Measurements from ENCODE around the gene TMEM181. TPM values are rescaled to one million over a fixed set of nuclear protein-coding genes. Genes with fewer than 3 reads are reported as not detected.
A peak's percentile ranks its signal among the peaks of the same experiment; 100 is the strongest.

TMEM181 gene
- total and polyA plus RNA-seq, 9 donors, result 7.3 to 21.9 (median 12.7) TPM

- no peak overlapping the region for H3K27ac ChIP-seq
- no peaks in the 10 kb centered on the region for H3K27me3 ChIP-seq
- no peak overlapping the region for H3K4me3 ChIP-seq
- 87 to 89% (median 88%) methylated on average over 8 of the region's 8 CpGs for WGBS, 3 donors
- no peaks in the 10 kb centered on the region for H3K9me3 ChIP-seq
- intact Hi-C loops (cut with DNase I), result no loop called here
- DNase-seq, result peak in 1 of 5 donors; percentile 3
- H3K36me3 ChIP-seq, result no peaks in the 10 kb centered on the region
- TF ChIP-seq CTCF (IDR thresholded peaks at IDR 0.05), result no peak
- TF ChIP-seq EP300 (IDR thresholded peaks at IDR 0.05), result no peak
- no peak for TF ChIP-seq POLR2A (IDR thresholded peaks at IDR 0.05)
- H3K4me1 ChIP-seq (ENCODE audit: insufficient read depth), result peaks cover 11% of the 10 kb centered on the region
Observed at GRCh38 chr6:158636778-158637177, 76.9 kb downstream of the TMEM181 start.

DNA sequence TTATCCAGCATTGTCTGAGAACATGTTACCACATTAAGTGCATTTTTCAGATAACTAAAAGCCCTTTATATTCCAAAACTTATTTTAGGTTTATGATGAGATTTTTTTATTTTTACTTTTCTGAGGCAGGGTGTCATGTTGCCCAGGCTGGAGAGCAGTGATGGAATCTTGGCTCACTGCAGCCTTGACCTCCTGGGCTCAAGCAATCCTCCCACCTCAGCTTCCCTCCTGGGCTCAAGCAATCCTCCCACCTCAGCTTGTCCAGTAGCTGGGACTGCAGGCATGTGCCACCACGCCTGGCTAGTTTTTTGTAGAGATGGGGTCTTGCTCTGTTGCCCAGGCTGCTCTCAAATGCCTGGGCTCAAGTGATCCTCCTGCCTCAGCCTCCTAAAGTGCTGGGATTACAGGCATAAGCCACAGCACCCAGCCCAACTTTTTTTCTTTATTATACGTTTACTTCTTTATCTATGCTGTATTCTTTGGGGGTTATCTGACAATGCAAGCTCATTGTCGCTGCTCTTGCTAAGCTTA, 78.5 kb downstream of the TMEM181 start:
- peaks cover 12% of the 10 kb centered on the region for H3K4me1 ChIP-seq (ENCODE audit: insufficient read depth)
- no peaks in the 10 kb centered on the region for H3K27me3 ChIP-seq
- DNase-seq, result peak in 1 of 5 donors; percentile 21
- no peak overlapping the region for H3K27ac ChIP-seq
- intact Hi-C loops (cut with DNase I), result no loop called here
- TF ChIP-seq POLR2A (IDR thresholded peaks at IDR 0.05), result no peak
- TF ChIP-seq EP300 (IDR thresholded peaks at IDR 0.05), result no peak
- no peak for TF ChIP-seq CTCF (IDR thresholded peaks at IDR 0.05)
- H3K36me3 ChIP-seq, result no peaks in the 10 kb centered on the region
- no peaks in the 10 kb centered on the region for H3K9me3 ChIP-seq
- H3K4me3 ChIP-seq, result no peak overlapping the region
- WGBS, 3 donors, result 26 to 59% (median 33%) methylated on average over 3 of the region's 3 CpGs

- peak in 1 of 5 donors; percentile 11 for DNase-seq
- Histone ChIP-seq H3K4me3 (no peak overlapping the region), H3K36me3 (no peaks in the 10 kb centered on the region), H3K4me1 (ENCODE audit: insufficient read depth) (peaks cover 14% of the 10 kb centered on the region), H3K27me3 (no peaks in the 10 kb centered on the region), H3K27ac (no peak overlapping the region), H3K9me3 (no peaks in the 10 kb centered on the region)
- intact Hi-C loops (cut with DNase I), result no loop called here
- TF ChIP-seq EP300 (IDR thresholded peaks at IDR 0.05), result no peak
- TF ChIP-seq CTCF (IDR thresholded peaks at IDR 0.05), result no peak
- TF ChIP-seq POLR2A (IDR thresholded peaks at IDR 0.05), result no peak
- WGBS, 3 donors, result 81 to 83% (median 81%) methylated on average over 5 of the region's 5 CpGs
Observed at GRCh38 chr6:158639056-158639455, 79.2 kb downstream of the TMEM181 start.

GRCh38 chr6:158640519-158640918, 80.6 kb downstream of the TMEM181 start:
- intact Hi-C loops (cut with DNase I), result no loop called here
- TF ChIP-seq POLR2A (IDR thresholded peaks at IDR 0.05), result no peak
- no peak for TF ChIP-seq EP300 (IDR thresholded peaks at IDR 0.05)
- no peaks in the 10 kb centered on the region for H3K9me3 ChIP-seq
- 80 to 87% (median 81%) methylated on average over 2 of the region's 2 CpGs for WGBS, 3 donors
- no peaks in the 10 kb centered on the region for H3K27me3 ChIP-seq
- DNase-seq, result peak in 1 of 5 donors; percentile 21
- no peaks in the 10 kb centered on the region for H3K36me3 ChIP-seq
- peaks cover 14% of the 10 kb centered on the region for H3K4me1 ChIP-seq (ENCODE audit: insufficient read depth)
- no peak overlapping the region for H3K4me3 ChIP-seq
- H3K27ac ChIP-seq, result no peak overlapping the region

DNA sequence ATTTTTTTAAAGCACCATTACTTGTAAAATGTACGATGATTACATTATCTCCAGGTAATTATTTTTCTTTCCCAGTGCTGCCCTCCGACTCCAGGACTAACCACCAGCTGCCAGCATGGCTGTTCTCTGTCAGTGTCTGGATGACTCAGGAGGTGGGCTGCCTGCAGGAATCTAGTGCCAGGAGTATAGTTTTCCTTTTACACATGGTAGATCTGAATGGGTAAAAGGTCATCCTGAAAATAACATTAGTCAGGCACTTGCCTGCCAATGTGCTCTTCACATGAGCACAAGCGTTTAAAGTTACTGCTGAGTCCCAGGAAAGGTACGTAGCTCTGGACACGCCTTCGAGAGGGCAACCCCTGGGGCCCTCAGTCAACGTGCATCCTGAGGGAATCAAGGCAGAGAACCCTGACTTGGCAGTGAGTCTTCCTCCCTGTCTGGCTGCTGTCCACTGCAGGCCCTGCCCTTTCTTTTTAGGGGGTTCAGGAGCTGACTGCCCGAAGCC, 82.3 kb downstream of the TMEM181 start:
- H3K36me3 ChIP-seq, result no peaks in the 10 kb centered on the region
- H3K4me3 ChIP-seq, result no peak overlapping the region
- intact Hi-C loops (cut with DNase I), result no loop called here
- WGBS, 3 donors, result 37 to 58% (median 51%) methylated on average over 8 of the region's 8 CpGs
- H3K4me1 ChIP-seq (ENCODE audit: insufficient read depth), result peaks cover 14% of the 10 kb centered on the region
- H3K27me3 ChIP-seq, result no peaks in the 10 kb centered on the region
- TF ChIP-seq CTCF (IDR thresholded peaks at IDR 0.05) (no peak), POLR2A (IDR thresholded peaks at IDR 0.05) (no peak), EP300 (IDR thresholded peaks at IDR 0.05) (no peak)
- DNase-seq, result peak in 2 of 5 donors; percentile 12 to 41
- no peak overlapping the region for H3K27ac ChIP-seq
- no peaks in the 10 kb centered on the region for H3K9me3 ChIP-seq
